ENCODE measurements around the gene ALPI.

The ALPI gene

DNA sequence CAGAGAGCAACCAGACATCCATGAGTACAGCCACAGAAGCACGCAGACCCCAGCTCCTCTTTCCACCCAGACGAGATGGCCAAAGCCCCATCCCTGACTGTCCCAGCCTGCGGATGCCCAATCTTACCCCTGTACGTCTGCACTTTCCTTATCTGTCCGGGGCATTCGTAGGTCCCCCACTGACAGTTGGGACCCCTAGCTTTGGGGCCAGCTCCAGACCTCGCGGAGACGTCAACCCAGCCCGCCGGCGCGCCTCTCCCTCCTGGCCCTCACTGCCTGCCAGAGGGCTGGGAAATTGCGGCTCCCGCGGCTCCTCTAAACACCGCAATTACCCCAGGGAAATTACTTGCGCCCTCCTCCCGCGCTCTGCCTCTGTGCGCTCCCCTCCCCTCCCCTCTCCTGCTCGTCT lies 29.4 kb downstream of the ALPI start:
- no peak for DNase-seq (ENCODE audit: low read depth)

DNA sequence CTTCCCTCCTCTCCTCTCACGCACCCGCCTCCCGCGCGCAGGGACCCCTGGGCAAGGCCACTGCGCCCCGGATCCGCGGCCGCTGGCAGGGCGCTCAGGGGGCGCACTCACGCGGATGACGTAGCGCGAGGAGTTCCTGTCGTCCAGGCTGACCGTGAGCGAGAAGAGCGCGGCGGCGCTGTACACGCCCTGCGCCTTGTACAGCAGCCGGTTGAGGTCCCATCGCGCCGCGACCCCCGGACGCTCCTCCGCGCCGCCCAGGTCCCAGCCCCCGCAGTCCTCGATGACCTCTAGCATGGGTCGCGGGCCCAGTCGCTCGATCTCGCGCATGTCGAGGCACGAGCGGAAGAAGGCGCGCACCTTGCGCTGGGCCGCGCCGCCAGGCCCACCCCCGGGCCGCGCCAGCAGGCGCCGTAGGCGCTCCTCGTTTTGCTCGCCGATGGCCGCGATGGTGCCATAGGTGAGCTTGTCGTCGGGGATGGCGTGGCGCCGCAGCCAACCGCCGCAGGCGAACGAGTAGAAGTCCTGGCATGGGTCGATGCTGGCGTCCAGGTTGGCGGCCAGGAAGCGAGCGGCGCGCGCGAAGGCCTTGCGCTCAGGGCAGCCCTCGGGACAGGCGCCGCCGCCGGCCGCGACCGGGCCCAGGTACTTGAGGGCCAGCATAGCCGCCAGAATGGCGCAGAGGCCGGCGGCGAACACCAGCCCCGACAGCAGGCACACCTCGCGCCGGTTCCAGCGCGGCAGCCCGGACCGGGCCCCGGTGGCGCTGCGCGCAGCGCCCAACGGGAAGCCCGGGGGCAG lies 30.0 kb downstream of the ALPI start:
- DNase-seq (ENCODE audit: low read depth) = no peak

DNA sequence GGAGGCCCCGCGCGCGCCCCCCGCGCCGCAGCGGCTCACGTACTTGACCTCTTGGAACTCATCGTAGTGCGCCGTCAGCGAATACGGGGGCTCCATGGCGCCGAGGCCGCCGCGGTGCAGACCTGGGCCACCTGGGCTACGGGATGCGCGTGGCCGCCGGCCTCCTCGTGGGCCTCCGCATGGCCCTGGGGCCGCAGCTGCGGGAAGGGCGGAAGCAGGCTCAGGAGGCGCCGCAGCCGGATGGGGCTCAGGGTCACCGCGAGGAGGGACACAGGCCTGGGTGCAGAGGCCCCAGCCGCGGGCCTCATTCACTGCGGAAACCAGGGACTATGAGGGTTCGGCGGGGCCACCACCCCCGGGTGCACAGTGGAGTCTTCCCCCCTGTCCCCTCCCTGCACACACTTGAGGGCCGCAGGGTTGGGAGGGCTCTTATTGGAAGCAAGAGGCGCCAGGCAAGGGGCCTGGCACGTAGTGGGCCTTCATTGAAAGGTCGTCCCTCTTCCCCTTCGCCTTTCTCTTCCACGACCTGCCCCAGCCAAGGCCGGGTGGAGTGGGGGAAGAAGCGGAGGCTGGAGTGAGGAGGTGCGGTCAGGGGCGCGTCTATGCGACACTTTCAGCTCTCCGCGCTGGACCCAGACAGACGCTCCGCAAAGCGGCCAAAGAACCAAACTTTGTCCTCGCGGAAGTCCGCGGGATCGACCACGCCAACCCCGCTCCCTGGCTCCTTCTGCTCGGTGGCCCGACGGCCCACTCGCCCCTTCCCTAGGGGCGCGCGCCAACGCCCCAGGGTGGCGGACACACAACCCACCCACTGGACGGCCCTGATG lies 30.8 kb downstream of the ALPI start:
- DNase-seq (ENCODE audit: low read depth) = no peak

DNA sequence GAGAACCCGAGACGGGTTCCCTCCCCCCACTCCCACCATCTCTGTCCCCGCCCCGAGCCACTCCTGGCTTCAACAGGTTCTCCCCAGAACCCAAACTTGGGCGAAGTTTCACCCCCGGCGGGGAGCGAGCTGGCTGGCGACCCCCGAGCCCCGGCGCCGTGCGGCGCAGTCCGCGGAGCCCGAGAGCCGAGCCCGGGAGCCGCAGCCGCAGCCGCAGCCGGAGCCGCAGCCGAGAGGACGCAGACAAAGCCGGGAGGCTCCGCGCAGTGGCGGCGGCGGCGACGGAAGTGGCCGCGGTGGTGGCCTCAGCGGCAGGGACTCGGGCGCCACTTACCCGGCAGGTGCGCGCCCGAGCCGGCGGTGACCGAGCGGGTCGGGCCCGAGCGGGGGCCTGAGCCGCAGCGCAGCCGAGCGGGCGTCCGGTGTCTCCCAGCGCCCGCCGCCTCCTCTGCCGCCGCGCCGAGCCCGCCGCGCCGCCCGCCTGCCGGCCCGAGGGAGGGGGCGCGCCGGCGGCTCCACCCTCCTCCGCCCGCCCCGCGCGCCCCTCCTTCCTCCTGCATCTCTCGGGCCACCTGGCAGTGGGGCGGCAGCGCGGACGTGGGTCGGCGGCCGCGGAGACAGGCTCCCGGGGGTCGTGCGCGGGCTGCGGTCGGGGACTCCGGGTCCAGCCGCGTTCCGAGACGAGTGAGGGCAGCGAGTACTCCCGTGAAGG lies 31.6 kb downstream of the ALPI start, which contains the start of gene ECEL1:
ECEL1 (minus strand) TSS at position 450 of the 712 bp plus-strand sequence. CDS start 1,181 bp downstream, outside the sequence.
- DNase-seq (ENCODE audit: low read depth) = no peak

DNA sequence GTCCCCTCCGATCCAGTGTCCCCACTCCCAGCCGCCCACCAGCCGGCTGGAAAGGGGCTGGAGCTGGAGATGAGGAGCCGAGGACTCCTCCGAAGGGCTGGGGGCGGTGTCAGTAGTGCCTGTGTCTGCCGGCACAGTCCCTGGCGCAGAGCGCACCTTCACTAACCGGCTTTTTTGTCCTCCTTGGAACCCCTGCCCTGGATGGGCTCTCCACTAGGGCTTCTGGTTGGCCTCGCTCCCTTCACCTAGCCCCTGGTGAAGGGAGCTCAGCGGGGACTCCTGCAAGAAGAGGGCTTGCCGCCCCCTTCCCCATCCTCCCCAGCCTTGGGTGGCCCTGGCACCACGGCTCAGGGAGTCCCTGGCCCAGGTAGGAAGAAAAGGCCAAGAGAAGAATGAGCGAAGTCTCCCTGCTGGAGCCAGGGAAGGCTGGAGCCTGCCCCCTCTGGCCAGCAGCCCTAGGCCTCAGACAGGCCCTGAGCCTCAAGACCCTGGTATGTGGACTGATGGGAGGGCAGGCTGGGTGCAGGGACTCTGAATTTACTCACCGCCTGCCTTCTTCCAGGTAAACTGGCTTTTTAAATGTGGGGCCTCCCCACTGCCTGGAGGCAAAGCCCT lies 32.3 kb downstream of the ALPI start:
- no peak for DNase-seq (ENCODE audit: low read depth)

DNA sequence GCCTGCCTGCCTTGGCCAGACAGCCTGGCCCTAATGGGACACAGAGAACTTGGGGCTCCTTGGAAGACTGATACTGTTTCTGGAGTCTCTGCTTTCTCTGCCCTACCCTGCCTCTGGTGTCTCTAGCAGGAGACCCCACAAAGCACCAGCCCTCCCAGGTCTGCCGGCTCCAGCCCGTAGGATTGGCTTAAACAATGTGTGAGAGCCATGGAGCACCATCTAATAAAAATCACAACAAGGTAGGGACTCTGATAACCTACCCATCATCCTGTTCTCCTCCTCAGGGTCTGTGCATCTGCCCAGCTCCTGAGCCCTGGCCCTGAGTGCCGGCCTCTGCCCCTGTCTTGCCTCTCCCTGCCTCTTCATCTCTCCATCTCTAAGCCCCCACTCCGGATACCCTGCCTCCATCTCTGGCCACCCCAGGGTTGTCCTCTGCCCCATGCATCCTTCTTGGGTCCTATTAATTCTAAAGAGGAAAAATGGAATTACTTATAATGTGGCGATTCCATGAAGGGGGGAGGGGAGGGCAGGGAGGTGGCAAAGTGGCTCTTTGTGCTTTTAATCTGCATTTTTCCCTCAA lies 32.9 kb downstream of the ALPI start:
- no peak for DNase-seq (ENCODE audit: low read depth)

DNA sequence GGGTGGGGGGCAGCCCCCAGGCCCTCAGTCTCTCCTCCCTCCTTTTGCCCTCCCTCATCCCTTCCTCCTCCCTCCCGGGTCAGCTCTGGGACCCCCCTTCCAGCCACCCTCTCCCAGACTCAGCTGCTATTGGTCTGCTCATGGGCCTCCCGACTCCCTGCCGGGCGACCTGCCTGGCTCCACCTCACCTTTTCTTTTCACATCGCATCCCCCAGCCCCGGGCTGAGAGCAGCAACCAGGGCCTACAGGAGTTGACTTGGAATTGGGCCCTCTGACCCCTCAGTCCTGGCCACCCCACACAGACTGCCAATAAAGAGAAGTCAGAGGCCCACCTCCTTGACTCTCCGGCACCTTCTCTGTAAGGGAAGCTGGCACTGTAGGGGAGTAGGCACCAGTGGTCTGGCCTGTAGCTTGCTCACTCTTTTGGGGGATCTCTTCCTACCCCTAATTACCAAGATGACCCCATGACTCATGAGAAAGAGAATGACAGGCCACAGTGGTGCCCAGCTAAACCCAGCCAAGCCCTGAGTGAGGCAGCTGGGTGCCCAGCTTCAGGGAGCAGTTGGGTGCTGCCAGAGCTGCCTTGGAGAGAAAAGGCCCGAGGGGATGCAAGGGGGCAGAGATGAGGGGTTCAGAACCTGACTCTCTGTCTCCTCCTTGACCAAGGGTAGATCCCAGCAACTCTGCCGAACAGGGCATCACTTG lies 33.7 kb downstream of the ALPI start:
- DNase-seq (ENCODE audit: low read depth) = no peak

DNA sequence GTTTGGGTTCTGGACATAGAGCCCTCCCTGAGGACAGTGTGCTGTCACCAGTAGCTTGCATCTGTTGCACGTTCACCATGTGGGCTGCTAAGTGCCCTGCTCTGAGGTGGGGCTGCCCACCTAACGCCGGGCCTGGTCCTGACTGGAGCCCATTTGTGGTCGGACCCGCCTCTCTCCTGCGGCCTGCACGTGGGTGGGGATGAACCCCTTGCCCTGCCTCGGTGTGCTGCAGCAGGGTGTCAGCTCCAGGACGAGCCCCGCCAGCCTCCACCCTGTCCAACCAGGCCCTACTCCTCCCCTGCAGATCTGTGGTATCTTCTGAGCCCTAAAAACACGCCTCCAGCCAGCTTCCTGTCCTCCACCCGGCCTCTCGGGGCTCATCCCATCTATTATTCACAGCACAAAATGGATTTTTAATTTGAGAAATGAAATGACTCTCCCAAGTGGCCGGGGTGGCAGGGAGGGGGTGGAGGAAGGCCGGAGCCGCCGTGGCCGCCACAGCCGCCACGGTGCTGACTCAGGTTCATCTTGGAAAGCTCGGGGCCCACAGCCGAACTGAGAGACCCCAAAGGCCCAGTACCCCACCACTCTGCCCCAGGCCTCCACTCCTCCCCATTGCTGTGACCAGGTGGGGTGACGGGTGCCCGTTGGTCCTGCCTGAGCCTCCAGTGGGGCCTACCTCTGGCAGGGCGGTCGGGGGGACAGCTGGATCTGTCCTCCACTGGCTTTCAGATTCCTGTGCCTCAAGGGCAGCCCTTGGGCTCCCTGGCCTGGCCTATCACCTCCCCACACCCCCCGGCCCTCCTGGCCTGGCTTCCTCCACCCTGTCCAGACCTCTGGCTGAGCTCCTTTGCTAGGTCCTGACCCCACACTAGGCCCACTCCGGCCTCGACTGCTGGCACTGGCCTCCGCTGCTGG lies 34.5 kb downstream of the ALPI start:
- no peak for DNase-seq (ENCODE audit: low read depth)

DNA sequence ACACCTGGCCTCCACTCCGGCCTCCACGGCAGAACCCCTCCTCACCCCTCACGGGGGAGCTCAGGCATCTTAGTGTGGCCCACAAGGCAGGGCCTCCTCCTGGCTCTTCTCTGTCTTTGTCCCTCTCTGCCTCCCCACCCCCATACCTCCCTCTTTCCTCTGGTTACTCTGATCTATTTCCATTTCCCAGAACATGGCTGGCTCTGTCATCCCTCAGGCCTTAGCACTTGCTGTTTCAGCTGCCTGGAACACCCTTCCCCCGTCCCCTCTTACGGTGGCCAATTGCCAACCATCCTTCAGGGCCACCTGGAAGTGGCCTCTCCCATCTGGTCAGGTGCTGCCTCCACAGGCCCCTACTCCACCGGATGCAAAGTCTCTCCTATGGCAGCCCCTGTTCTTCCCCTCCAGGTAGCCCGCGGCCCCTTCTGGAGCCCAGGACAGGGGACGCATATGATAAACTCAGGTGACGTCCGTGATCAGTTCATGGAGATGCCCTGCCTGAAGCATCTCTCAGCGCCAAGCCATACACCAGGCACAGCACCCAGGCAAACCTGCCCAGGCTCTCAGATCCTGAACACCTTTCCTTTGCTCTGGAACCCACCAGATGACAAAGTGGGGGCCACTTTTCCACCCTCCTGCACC lies 35.3 kb downstream of the ALPI start:
- no peak for DNase-seq (ENCODE audit: low read depth)

DNA sequence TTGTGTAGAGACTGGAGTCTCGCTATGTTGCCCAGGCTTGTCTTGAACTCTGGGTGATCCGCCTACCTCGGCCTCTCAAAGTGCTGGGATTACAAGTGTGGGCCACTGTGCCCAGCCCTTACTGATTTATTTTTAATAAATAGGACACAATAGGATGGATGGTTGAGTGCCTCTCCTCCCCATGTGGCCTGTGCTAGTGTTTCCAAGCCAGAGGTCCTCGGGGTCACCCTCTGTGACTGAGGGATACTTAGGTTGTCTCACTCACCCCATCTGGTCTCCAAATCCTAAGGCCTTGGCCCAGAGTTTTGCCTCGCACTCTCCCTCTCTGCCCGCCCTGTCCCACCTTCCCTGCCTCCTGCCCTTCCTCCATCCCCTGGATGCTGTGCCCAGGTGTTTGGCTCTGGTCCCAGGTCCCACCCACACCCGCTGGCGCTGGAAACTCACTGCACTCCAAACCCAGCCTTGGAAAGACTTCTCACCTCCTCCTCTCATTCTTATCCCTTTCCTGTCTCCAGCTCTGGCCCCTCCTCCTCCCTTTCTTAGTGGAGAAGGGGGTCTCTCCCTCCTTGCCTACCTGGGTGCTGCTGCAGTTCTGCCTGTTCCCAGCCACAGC lies 36.4 kb downstream of the ALPI start:
- DNase-seq (ENCODE audit: low read depth) = no peak

DNA sequence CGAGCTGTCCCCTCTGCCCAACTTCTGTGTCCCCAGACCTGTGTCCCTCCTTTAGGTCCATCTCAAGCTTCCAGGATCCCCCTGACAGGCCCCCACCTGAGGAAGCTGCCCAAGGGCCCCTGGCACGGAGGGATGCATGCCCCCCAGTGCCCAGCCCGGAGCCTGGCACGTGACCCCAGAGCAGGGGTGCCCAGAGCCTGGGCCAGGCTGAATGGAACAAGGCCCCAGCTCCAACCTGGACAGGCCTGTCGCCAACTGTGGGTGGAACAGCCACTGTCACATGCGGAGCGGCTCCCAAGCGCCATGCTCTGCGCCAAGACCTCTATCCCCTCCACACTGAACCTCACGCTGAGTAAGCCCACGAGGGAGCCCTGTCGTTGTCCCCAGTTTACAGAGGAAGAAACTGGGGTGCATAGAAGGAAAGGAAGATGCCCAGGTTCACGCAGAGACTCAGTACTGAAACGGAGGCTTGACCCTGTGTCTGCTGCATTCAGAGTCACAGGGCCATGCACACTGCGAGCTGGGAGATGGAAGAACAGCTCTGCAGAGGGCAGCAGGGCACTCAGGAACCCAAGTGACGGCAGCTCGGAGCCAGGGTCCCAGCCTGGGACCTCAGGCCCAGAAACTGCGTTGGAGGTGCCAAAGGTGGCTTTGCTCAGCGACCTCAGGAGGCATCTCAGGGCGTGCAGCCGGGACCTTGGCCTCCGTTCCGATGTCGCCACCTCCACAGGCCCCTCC lies 37.2 kb downstream of the ALPI start:
- DNase-seq (ENCODE audit: low read depth) = no peak

DNA sequence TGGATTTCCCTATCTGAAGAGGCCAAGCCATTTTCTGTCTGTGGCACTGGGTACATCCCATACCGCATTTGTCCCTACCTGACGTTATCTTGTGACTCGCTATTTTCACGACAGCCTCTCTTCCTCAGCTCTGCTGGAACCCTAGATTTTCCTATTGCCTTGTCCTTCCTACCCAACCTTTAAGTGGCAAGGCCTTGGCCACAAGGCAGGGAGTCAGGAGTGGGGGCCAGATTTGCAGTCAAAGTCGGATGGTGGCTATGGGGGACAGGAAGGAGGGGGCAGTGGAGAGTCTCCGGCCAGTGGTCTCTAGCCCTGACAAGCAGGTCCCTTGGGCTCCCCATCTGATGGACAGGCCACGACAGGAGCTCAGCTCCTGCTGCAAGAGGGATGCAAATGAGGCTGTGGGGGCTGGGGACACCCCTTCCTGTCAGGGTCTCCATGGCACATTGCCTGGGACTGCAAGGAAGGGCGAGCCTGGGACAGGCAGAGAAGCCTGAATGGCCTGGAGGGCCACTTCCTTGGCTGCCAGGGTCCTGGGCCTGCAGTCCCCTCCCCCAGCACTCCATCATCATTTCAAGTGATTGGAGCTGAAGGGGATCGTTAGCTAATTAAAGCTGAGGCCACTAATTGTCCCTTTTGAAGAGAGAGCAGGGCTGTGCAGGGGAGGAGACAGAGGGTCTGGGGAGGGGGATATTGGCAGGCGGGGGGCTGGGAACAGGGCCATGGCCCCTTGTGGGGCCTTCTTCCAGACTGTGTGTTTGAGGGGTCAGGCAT lies 37.9 kb downstream of the ALPI start:
- no peak for DNase-seq (ENCODE audit: low read depth)

DNA sequence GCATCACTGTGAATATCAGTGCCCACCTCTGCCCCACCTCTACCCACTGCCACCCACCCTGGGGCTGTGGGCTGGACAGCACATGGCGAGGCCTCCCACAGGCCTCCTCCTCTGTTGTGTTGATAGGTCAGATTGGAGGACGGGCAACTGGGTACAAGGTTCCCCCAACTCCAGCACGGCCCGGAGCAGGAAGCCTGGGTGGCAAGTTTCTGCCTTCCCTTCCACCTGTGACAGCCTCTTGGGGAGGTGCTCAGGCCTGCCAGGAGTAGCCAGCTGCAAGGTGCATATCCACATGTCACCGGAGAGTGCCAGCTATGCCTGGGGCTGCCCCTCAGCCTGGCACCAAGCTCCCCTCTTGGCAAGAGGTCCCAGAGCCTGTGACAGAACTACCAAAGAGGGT lies 38.6 kb downstream of the ALPI start:
- no peak for DNase-seq (ENCODE audit: low read depth)

DNA sequence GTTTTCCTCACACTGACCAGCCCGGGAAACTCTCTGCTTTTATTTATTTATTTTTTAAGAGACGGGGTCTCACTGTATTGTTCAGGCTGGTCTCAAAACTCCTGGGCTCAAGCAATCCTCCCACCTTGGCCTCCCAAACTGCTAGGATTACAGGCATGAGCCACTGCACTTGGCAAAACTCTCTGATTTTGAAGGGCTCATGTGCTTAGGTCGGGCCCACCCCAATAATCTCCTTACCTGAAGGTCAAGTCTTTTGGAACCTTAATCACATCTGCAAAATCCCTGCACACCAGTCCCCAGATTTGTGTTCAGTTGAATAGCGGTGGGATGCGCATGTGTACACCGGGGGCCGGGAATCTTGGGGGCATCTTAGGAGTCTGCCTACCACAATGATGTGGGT lies 39.3 kb downstream of the ALPI start:
- no peak for DNase-seq (ENCODE audit: low read depth)

DNA sequence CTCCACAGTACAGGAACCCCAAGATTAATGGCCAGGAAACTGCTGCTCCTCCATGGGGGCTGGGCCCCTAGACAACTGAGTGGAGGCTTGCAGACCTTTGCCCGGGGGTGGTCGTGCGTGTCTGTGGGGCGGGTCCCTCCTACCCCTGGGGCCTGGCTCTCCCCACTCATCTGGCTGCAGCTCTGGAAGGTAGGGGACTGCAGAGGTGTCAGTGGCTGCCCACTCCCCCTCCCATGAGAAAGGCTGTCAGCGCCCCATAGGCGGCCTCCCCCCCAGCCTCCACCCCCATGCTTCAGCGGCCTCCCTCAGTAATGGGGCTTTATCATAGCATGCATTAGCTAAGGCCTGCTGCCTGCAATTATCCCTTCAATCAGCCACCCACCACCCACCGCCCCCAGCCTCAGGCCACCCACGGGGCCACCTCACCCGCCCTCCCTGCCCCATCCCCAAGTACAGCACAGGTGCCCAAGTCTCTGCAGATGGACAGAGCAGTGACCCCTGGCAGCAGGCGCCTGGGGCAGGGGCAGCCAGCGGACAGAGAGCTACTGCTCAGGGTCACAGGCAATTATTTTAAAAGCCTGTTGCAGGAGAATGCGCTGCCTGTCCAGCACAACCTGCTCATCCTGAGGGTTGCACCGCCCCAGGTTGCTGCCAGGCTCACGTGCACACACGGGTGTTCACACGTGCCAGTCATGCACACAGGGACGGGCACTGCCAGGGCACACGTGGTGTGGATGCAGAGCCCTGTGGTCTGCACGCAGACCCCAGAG lies 40.7 kb downstream of the ALPI start:
- no peak for DNase-seq (ENCODE audit: low read depth)

DNA sequence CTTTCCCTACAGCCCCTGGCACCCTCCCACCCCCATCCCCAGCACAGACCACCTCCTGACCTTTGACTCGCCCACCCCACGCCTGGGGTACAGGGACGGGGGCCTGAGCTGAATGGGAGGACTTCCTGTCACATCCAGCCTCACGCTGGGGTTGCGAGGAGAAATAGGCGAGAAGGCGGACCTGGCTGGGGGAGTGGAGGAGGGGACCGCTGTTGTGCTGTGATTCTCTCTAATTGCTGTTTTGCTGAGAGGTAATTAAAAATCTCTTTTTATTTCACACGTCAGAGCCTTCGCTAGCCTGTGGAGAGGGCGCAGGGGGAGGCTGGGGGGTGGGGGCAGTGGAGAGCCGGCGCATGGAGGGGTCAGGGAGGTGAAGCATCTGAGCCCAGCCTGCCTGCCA lies 41.4 kb downstream of the ALPI start:
- no peak for DNase-seq (ENCODE audit: low read depth)

DNA sequence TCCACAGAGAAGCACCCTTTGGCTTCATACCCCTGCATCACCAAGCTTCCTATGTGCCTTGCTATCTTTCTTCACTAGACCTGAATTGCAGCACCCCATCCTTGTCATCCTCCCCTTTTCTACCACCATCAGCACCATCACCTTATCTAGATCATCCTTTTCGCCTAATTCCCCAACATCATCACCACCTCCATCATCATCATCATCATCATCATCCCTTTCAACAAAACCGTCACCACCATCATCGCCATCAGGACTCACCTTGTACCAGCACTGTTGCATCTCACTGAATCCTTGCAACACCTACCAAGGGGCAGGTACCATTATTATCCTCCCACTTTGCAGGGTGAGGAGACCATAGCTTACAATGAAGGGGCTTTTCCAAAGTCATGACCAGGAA lies 42.5 kb downstream of the ALPI start:
- no peak for DNase-seq (ENCODE audit: low read depth)
